ENCODE measurements around the gene ATP8B4. TPM values are rescaled to one million over a fixed set of nuclear protein-coding genes. Genes with fewer than 3 reads are reported as not detected.
A peak's percentile ranks its signal among the peaks of the same experiment; 100 is the strongest.
"Not testable (repeated sequence)": the region's sequence is repeated elsewhere in the genome, so short reads cannot be mapped to it uniquely, and the experiment has no call there.

The ATP8B4 gene, protein sequence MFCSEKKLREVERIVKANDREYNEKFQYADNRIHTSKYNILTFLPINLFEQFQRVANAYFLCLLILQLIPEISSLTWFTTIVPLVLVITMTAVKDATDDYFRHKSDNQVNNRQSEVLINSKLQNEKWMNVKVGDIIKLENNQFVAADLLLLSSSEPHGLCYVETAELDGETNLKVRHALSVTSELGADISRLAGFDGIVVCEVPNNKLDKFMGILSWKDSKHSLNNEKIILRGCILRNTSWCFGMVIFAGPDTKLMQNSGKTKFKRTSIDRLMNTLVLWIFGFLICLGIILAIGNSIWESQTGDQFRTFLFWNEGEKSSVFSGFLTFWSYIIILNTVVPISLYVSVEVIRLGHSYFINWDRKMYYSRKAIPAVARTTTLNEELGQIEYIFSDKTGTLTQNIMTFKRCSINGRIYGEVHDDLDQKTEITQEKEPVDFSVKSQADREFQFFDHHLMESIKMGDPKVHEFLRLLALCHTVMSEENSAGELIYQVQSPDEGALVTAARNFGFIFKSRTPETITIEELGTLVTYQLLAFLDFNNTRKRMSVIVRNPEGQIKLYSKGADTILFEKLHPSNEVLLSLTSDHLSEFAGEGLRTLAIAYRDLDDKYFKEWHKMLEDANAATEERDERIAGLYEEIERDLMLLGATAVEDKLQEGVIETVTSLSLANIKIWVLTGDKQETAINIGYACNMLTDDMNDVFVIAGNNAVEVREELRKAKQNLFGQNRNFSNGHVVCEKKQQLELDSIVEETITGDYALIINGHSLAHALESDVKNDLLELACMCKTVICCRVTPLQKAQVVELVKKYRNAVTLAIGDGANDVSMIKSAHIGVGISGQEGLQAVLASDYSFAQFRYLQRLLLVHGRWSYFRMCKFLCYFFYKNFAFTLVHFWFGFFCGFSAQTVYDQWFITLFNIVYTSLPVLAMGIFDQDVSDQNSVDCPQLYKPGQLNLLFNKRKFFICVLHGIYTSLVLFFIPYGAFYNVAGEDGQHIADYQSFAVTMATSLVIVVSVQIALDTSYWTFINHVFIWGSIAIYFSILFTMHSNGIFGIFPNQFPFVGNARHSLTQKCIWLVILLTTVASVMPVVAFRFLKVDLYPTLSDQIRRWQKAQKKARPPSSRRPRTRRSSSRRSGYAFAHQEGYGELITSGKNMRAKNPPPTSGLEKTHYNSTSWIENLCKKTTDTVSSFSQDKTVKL
- polyA plus RNA-seq (ENCODE audit: insufficient read length in 3 of 3) = 1 to 10 TPM; 3.1 to 3.6 (median 3.5) TPM

DNA sequence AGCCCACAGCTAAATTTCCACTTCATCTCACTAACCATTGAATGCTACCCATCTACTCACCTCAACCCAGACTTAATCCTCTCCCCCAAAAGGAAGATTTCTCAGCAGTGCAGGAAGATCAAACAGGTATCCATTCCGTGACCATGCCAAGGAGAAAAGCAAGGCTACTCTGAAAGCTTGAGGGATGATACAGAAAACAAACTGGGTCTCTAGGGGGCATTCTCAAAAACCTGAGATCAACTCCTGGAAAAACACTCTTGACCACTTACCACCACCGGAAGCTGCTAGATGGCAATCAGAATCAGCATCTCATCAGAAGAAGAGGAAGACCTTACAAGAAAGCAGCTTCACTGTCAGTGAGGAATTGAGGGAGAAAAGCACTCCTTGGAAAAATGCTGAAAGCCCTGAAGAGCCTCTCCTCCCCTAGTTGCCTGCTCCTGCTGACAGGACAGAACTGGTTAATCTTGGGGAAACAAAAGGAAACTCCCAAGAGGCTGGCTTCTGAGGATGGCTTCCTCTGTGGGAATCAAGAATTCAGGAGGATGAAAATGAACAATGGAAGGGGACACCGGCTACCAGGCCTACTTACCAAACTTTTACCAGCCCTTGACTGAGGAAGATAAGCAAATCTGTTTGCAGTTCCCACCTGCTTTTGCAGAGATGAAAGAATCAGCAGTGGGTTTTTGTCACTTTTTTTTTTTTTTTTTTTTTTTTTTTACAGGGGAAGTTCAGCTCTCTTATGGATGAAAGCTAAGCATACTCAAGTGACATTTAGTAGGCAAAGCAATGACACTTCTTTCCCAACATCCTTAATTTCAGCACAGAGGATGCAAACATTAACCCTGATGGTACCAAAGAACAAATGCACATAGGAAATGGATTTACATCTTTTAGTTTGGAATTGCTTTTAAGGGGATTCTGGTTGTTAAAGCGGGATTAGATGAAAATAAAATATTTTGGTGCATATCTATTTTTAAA, at the start of gene ATP8B4:
Gene ATP8B4, minus strand, starts transcription at position 171 of the 978 bp plus-strand sequence. CDS start 12,267 bp downstream, outside the sequence.
- DNase-seq (ENCODE audit: low read depth in 3 of 3, low spot score in 2 of 3) = no peak

- DNase-seq (ENCODE audit: low read depth in 3 of 3, low spot score in 2 of 3) = no peak
Measured at GRCh38 chr15:50168379-50168778, 49.3 kb upstream of the ATP8B4 start.

DNA sequence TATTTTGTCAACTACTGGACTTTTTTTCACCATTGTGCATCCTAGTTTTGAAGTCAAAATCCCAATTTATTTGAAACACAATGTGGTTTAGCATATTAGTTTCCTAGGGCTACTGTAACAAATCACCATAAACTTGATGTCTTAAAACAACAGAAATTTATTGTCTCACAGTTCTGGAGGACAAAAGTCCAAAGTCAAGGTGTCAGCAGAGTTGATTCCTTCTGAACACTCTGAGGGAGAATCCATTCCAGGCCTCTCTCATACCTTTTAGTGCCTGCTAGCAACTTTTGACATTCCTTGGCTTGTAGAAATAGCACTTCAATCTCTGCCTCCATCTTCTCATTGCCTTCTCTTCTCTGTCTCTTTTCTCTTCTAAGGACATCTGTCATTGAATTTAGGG, 48.1 kb upstream of the ATP8B4 start:
- DNase-seq (ENCODE audit: low read depth in 3 of 3, low spot score in 2 of 3) = no peak

- no peak for DNase-seq (ENCODE audit: low read depth in 3 of 3, low spot score in 2 of 3)
Measured at GRCh38 chr15:50166216-50166615, 47.2 kb upstream of the ATP8B4 start.

DNA sequence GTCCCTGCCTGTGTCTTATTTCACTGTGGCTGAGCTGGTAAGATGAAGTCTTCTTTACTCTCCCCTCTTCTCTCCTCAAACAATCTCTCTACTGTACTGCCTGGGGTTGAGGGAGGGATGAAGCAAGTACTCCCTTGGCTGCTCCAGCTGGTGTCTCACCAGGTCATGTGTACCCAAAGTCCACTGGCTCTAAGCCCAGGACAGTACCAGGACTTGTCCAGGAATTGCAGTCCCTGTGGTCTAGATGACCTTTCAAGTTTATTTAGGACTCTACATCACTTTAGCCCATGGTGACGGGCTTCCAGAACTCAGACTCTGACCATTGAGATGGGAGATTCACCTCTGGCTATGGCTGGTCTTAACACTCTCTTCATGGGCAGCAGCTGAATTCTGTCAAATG, 45.4 kb upstream of the ATP8B4 start:
- DNase-seq (ENCODE audit: low read depth in 3 of 3, low spot score in 2 of 3) = no peak

- no peak for DNase-seq (ENCODE audit: low read depth in 3 of 3, low spot score in 2 of 3)
Measured at GRCh38 chr15:50163719-50164410, 44.8 kb upstream of the ATP8B4 start.

DNA sequence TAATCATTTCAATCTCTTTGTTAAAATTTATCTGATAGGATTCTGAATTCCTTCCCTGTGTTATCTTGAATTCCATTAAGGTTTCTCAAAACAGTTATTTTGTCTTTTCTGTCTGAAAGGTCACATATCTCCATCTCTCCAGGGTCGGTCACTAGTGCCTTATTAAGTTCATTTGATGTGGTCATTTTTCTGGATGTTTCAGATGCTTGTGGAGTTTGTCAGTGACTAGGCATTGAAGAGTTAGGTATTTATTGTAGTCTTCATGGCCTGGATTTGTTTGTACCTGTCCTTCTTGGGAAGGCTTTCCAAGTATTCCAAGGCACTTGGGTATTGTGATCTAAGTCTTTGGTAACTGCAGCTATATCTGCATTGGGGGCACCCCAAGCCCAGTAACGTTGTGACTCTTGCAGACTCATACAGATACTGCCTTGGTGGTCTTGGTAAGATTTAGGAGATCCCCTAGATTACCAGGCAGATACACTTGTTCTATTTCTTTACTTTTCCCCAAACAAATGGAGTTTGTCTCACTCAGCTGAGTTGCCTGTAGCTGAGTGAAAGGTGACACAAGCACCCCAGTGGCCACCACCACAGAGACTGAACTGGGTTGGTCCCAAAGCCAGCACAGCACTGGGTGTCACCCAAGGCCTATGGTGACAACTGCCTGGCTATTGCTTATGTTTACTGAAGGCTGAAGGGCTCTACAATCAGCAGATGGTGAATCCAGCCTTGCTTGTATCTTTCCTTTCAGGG, 44.1 kb upstream of the ATP8B4 start:
- no peak for DNase-seq (ENCODE audit: low read depth in 3 of 3, low spot score in 2 of 3)

- not testable (repeated sequence) for DNase-seq (ENCODE audit: low read depth in 3 of 3, low spot score in 2 of 3)
Measured at GRCh38 chr15:50158236-50158635, 39.2 kb upstream of the ATP8B4 start.

DNA sequence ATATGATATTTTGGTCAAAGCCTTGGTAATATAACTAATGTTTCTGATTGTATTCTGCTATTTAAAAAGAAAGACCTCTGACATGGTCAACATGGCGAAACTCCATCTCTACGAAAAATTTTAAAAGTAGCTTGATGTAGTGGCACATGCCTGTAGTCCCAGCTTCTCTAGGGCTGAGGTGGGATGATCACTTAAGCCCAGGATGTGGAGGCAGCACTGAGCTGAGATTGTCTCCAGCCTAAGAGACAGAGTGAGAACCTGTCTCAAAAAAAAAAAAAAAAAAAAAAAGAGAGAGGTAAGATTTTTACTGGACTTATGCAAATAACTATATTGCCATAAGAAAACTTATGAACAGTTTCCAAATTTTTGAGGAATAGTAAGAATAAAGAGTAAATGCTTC, 32.4 kb upstream of the ATP8B4 start:
- no peak for DNase-seq (ENCODE audit: low read depth in 3 of 3, low spot score in 2 of 3)

DNA sequence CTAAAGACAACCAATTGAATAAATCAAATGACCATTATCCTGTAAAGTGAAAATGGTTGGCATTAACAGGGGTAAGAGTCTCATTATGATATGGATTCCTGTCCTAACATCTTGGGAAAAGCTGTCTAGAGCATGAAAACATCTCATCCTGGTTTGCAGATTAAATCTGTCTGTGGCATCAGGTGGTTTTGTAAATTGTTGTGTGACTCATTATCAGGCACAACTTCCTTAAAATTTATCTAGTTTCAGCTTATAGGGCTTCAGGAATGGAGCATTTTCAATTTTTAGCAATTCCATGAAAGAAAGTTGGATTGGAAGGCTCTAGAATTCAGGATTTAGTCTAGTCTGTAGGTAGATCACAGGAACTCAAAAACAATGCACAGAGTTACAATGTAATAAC, 31.8 kb upstream of the ATP8B4 start:
- no peak for DNase-seq (ENCODE audit: low read depth in 3 of 3, low spot score in 2 of 3)

DNA sequence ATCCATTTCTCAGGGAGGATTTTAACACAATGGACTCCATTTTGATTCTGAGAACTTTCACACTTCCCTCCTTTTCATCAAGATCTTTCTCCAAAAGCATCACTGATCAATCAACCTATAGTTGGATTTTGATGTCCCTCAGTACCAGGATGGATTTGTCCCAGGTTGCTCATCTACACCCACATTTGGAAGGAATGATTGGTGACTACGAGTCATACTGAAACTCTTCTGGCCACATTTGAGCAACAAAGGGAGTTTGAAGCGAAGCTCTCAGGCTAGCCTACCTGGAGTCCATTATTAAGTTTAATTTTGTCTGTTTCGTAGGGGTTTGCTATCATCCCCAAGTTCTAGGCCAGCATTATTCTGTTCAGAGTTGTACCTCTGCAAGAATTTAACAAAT, 31.3 kb upstream of the ATP8B4 start:
- DNase-seq (ENCODE audit: low read depth in 3 of 3, low spot score in 2 of 3) = no peak

DNA sequence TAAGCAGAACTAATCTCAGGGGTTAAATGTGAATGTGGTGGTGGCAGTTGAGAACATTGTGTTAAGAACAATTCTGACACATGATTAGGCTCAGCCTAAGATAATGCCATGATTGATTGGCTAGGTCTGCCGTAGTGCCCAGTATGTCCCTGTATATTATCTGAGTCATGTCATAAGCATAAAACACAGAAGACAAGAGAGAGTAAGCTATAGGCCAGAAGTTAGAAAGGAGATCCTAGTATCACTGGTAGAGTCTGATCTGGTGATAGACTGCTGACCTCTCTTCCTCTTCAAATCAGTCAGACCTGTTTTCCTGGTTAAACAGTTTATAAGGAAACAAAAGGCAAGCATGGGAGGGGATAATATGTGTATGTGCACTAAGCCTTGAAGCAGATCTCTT, 30.1 kb upstream of the ATP8B4 start:
- DNase-seq (ENCODE audit: low read depth in 3 of 3, low spot score in 2 of 3) = no peak

DNA sequence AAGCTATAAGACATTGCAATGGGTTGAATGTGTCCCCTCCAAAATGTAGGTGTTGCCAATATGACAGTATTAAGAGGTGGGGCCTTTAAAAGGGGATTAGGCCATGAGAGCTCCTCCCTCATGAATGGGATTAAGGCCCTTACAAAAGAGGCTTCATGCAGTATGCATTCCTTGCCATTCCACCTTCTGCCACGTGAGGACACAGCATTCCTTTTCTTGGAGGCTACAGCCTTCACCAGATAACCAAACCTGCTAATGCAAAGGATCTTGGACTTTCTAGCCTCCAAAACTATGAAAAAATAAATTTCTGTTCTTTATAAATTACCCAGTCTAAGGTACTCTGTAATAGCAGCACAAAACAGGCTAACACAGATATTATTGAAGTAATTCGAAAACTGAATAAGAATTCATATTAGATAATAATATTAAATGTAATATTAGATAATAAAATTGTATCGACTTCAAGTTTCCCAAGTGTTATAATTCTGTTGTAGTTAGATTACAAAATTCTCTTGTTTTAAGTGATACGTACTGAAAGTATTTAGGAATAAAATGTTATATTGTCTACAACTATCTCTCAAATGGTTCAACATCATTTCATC, 29.4 kb upstream of the ATP8B4 start:
- no peak for DNase-seq (ENCODE audit: low read depth in 3 of 3, low spot score in 2 of 3)

GRCh38 chr15:50146632-50147031, 27.6 kb upstream of the ATP8B4 start:
- no peak for DNase-seq (ENCODE audit: low read depth in 3 of 3, low spot score in 2 of 3)

- peak; percentile 56 to 72 (median 59) for DNase-seq (ENCODE audit: low read depth in 3 of 3, low spot score in 2 of 3)
Measured at GRCh38 chr15:50145451-50145872, 26.4 kb upstream of the ATP8B4 start.

GRCh38 chr15:50144341-50145120, 25.5 kb upstream of the ATP8B4 start:
- DNase-seq (ENCODE audit: low read depth in 3 of 3, low spot score in 2 of 3) = no peak

DNA sequence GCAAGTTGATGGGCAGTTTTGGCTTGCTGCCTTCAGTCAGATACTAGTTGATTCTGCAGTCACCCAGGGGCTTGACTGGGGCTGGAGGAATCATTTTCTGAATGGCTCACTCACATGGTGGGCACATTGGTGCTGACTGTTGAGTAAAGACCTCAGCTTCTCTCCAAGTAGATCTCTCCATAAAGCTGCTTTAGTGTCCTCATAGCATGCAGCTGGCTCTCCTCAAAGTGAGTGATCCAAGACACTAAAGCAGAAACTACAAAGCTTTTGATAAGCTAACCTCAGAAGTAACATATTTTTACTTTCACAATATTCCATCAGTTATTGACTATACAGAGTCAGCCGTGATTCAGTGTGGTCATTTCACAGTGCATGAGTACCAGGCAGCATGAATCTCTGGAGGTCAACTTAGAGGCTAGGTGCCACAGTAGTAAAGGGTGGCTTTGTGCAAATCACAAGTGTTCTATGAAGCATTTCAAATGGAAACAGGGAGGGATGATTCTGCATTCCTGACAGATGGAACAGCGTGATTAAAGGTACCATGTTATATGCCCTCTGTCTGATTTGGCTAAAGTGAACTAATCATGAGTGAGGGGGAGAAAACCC, 24.3 kb upstream of the ATP8B4 start:
- no peak for DNase-seq (ENCODE audit: low read depth in 3 of 3, low spot score in 2 of 3)
